OCI-LY7 (cell line): ENCODE results near the gene BST1. TPM values are rescaled to one million over a fixed set of nuclear protein-coding genes. Genes with fewer than 3 reads are reported as not detected.

Experiments used
- BruUV-seq: library from RNA; stranded (reverse); fragments of 400-500 nt; replicated peaks from 2 replicates; lab custom pipeline; 2021; lab: Mats Ljungman, UMichigan
- CTCF ChIA-PET: fragments of 300-600 bp; sonication (Branson Sonifier 250); formaldehyde crosslinking; loops from one replicate; lab custom pipeline; 2022; ENCODE audit warnings: antibody characterized with exemption; ENCODE audit not compliant: unreplicated experiment; lab: Charles Lee
- POLR2A ChIA-PET: fragments of 300-600 bp; sonication (Branson Sonifier 250); formaldehyde crosslinking; loops from one replicate; lab custom pipeline; 2022; ENCODE audit warnings: antibody characterized with exemption; lab: Charles Lee
- DNase-seq: peaks from one replicate; pipeline ENCODE4 v3.0.0-alpha.2; 2015; ENCODE audit warnings: low spot score
- H2AFZ ChIP-seq: fragments of 200-600 bp; sonication (generic), shearing (Covaris generic); 2 replicates; pipeline ENCODE4 v1.6.1; 2014; ENCODE audit warnings: mild to moderate bottlenecking, antibody characterized with exemption, low read length, moderate library complexity
- H3K27ac ChIP-seq: fragments of 200-600 bp; sonication (generic); 2 replicates; pipeline ENCODE4 v1.5.1; 2014; ENCODE audit warnings: mixed run types, low read depth, mild to moderate bottlenecking, moderate library complexity, low read length, inconsistent platforms; ENCODE audit not compliant: poor library complexity, severe bottlenecking
- H3K36me3 ChIP-seq: fragments of 200-600 bp; sonication (generic); 2 replicates; pipeline ENCODE4 v1.6.1; 2014; ENCODE audit warnings: mild to moderate bottlenecking, antibody characterized with exemption, low read length, moderate library complexity, mixed read lengths; ENCODE audit not compliant: insufficient read depth
- H3K4me1 ChIP-seq: fragments of 200-600 bp; sonication (generic); 2 replicates; pipeline ENCODE4 v1.5.1; 2014; ENCODE audit warnings: mild to moderate bottlenecking, low read length; ENCODE audit not compliant: insufficient read depth, poor library complexity, severe bottlenecking
- H3K4me2 ChIP-seq: fragments of 200-600 bp; sonication (generic); 2 replicates; pipeline ENCODE4 v1.6.1; 2014; ENCODE audit warnings: mild to moderate bottlenecking, low read length
- H3K4me3 ChIP-seq: fragments of 200-600 bp; sonication (generic); 2 replicates; pipeline ENCODE4 v1.5.1; 2014; ENCODE audit warnings: mild to moderate bottlenecking, low read depth, low read length; ENCODE audit not compliant: poor library complexity, severe bottlenecking
- H3K79me2 ChIP-seq: fragments of 200-600 bp; sonication (generic); 2 replicates; pipeline ENCODE4 v1.6.1; 2016; ENCODE audit warnings: low read depth, mild to moderate bottlenecking, low read length, moderate library complexity, mixed read lengths; ENCODE audit not compliant: insufficient read depth
- H3K9me2 ChIP-seq: fragments of 200-600 bp; sonication (generic); 2 replicates; pipeline ENCODE4 v1.6.1; 2016; ENCODE audit warnings: mild to moderate bottlenecking, low read length, mixed read lengths; ENCODE audit not compliant: insufficient read depth
- H3K9me3 ChIP-seq: fragments of 200-600 bp; sonication (generic); 2 replicates; pipeline ENCODE4 v1.6.1; 2014; ENCODE audit warnings: mild to moderate bottlenecking, mixed run types, low read length, mixed read lengths
- H4K20me1 ChIP-seq: fragments of 200-600 bp; sonication (generic); 2 replicates; pipeline ENCODE4 v1.6.1; 2014; ENCODE audit warnings: mild to moderate bottlenecking, antibody characterized with exemption, low read length, moderate library complexity, mixed read lengths; ENCODE audit not compliant: insufficient read depth
- CTCF ChIP-seq: fragments of 200-600 bp; sonication (generic); conservative IDR thresholded peaks from 2 replicates; pipeline ENCODE4 v1.5.1; 2014; ENCODE audit warnings: mild to moderate bottlenecking, antibody characterized with exemption, low read length, moderate library complexity, mixed read lengths
- EZH2phosphoT487 ChIP-seq: fragments of 200-600 bp; sonication (generic); IDR thresholded peaks from 2 replicates; pipeline ENCODE4 v1.6.1; 2018; ENCODE audit warnings: low read depth, borderline replicate concordance, mild to moderate bottlenecking, mixed run types, antibody characterized with exemption, low read length, moderate library complexity, mixed read lengths
- intact Hi-C: fragments of 100-400 bp; cut with micrococcal nuclease; formaldehyde crosslinking; loops from one replicate; pipeline ENCODE4 v1.10.0; 2022; ENCODE audit not compliant: unreplicated experiment
- total RNA-seq, 2 experiments: library from RNA; depleted of rRNA in 1 of 2; stranded (reverse); fragments of >200 nt in 1 of 2; shearing (Covaris generic) in 1 of 2; gene quantifications; 2 replicates each; pipeline ENCODE4 v1.2.3, GENCODE V29; 2014 to 2022

The BST1 gene
- total RNA-seq, 2 experiments from 2014 or later: 0.21 to 0.50 TPM

GRCh38 chr4:15712214-15712613 is 9.3 kb downstream of the BST1 start:
- Histone ChIP-seq H3K9me2 (no peaks in the 10 kb centered on the region), H3K36me3 (no peaks in the 10 kb centered on the region), H4K20me1 (no peaks in the 10 kb centered on the region), H3K4me1 (no peaks in the 10 kb centered on the region), H3K4me2 (no peak overlapping the region), H3K27ac (no peak overlapping the region), H3K79me2 (no peaks in the 10 kb centered on the region), H3K4me3 (no peak overlapping the region), H3K9me3 (no peaks in the 10 kb centered on the region), H2AFZ (no peak overlapping the region)
- ChIA-PET CTCF (no interaction called here), POLR2A (interaction anchor here (0.5 to 1.6 kb wide), 6 partner anchors 9 to 104 kb away, joined by 3 to 6 read pairs (median 4); no protein-coding TSS in a partner anchor)
- no TSS peak for BruUV-seq
- intact Hi-C loops: no loop called here
- TF ChIP-seq CTCF: no peak
- TF ChIP-seq EZH2phosphoT487: no peak
- DNase-seq: no peak

GRCh38 chr4:15714141-15714540 is 11.3 kb downstream of the BST1 start:
- TF ChIP-seq CTCF (no peak), EZH2phosphoT487 (no peak)
- H3K4me3 ChIP-seq: no peak overlapping the region
- H3K27ac ChIP-seq: no peak overlapping the region
- no peaks in the 10 kb centered on the region for H4K20me1 ChIP-seq
- H3K4me2 ChIP-seq: no peak overlapping the region
- H3K4me1 ChIP-seq: no peaks in the 10 kb centered on the region
- H3K36me3 ChIP-seq: no peaks in the 10 kb centered on the region
- no peaks in the 10 kb centered on the region for H3K9me2 ChIP-seq
- no TSS peak for BruUV-seq
- H3K9me3 ChIP-seq: no peaks in the 10 kb centered on the region
- DNase-seq: no peak
- ChIA-PET POLR2A (no interaction called here), CTCF (no interaction called here)
- H2AFZ ChIP-seq: no peak overlapping the region
- intact Hi-C loops: no loop called here
- H3K79me2 ChIP-seq: no peaks in the 10 kb centered on the region

GRCh38 chr4:15714646-15715435 is 12.0 kb downstream of the BST1 start:
- no peaks in the 10 kb centered on the region for H3K4me1 ChIP-seq
- H4K20me1 ChIP-seq: no peaks in the 10 kb centered on the region
- H3K79me2 ChIP-seq: no peaks in the 10 kb centered on the region
- CTCF ChIA-PET: no interaction called here
- no TSS peak for BruUV-seq
- no peaks in the 10 kb centered on the region for H3K9me2 ChIP-seq
- H3K9me3 ChIP-seq: no peaks in the 10 kb centered on the region
- POLR2A ChIA-PET: interaction anchor here (0.7 to 1.3 kb wide), 3 partner anchors 14 to 70 kb away, joined by 3 to 5 read pairs (median 3); no protein-coding TSS in a partner anchor
- H2AFZ ChIP-seq: no peak overlapping the region
- intact Hi-C loops: no loop called here
- DNase-seq: no peak
- H3K27ac ChIP-seq: no peak overlapping the region
- H3K36me3 ChIP-seq: no peaks in the 10 kb centered on the region
- no peak overlapping the region for H3K4me3 ChIP-seq
- H3K4me2 ChIP-seq: no peak overlapping the region
- TF ChIP-seq CTCF (no peak), EZH2phosphoT487 (no peak)
